Peyer's patch (tissue), 4 donors: ENCODE data around the gene ABCD1. TPM values are rescaled to one million over a fixed set of nuclear protein-coding genes. Genes with fewer than 3 reads are reported as not detected.

ENCODE experiments used
- DNase-seq, 3 donors: peaks; one replicate each; pipeline ENCODE4 v3.0.0-alpha.2; 2017 to 2019
- H3K27ac ChIP-seq, 4 donors: fragments of 200-600 bp; sonication (generic); one replicate each; pipeline ENCODE4 v1.5.1; 2016 to 2019
- H3K27me3 ChIP-seq, 2 donors: fragments of 200-600 bp; sonication (generic); one replicate each; pipeline ENCODE4 v1.5.1; 2019
- H3K36me3 ChIP-seq, 3 donors: fragments of 200-600 bp; sonication (generic); one replicate each; pipeline ENCODE4 v1.5.1; 2016 to 2019
- H3K4me1 ChIP-seq, 4 donors: fragments of 200-600 bp; sonication (generic); one replicate each; pipeline ENCODE4 v1.5.1; 2016 to 2019
- H3K4me3 ChIP-seq, 4 donors: fragments of 200-600 bp; sonication (generic); 1 replicate in 3 of 4; 2 replicates in 1 of 4; pipeline ENCODE4 v1.5.1; 2016 to 2019; ENCODE audit warnings: mild to moderate bottlenecking in 1 of 4
- H3K9me3 ChIP-seq, 4 donors: fragments of 200-600 bp; sonication (generic); one replicate each; pipeline ENCODE4 v1.5.1; 2016 to 2019; ENCODE audit warnings: mild to moderate bottlenecking in 1 of 4
- POLR2A ChIP-seq, 2 donors: fragments of 450-650 bp; IDR thresholded peaks; one replicate each; pipeline ENCODE4 v1.5.1; 2017; ENCODE audit warnings: antibody characterized with exemption in 2 of 2, mild to moderate bottlenecking in 2 of 2, moderate library complexity in 2 of 2
- total RNA-seq, 4 donors: library from RNA; depleted of rRNA; stranded (reverse); fragments of >200 nt; gene quantifications; one replicate each; pipeline ENCODE4 v1.1.0, GENCODE V29; 2016
- TF ChIP-seq, protein P1 (sequence below), 6 experiments: fragments of 450-650 bp in 4 of 6; fragments of 200-600 bp in 2 of 6; sonication (generic) in 1 of 6; IDR thresholded peaks; one replicate each; pipeline ENCODE4 v1.5.1; 2017 to 2019; ENCODE audit warnings: antibody characterized with exemption in 6 of 6, mild to moderate bottlenecking in 3 of 6, moderate library complexity in 1 of 6

Gene ABCD1
- total RNA-seq, 4 donors from 2014 or later, result 14.9 to 94.2 (median 68.0) TPM

GRCh38 chrX:153769158-153769864 lies 44.7 kb downstream of the ABCD1 start:
- no peaks in the 10 kb centered on the region for H3K36me3 ChIP-seq
- peak in 1 of 3 donors; percentile 28 for DNase-seq
- no peaks in the 10 kb centered on the region for H3K27me3 ChIP-seq

DNA sequence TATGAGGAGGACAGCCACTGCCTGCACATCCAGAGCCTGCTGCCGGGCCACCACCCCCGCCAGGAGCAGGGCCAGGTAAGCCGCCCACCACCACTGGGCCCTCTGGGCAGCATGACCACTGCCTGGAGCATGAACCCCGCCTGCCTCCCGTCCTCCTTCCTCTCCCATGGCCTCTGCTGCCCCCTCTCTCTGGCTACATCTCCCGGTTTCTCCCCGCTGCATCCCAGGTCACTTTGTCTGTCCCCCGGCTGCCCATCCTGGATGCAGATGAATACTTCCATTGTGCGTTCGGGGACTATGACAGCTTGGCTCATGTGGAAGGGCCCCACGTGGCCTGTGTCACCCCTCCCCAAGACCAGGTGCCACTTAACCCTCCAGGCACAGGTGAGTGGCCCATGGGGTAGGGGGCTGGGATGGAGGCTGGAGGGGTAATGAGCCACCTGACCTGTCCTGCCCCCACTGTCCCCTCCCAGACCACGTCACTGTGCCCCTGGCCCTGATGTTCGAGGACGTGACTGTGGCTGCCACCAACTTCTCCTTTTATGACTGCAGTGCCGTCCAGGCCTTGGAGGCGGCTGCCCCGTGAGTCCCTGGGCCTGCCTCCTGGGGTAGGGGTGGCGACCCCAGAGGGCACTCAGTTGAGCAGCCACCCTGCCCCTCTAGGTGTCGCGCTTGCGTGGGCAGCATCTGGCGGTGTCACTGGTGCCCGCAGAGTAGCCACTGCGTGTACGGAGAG lies 45.4 kb downstream of the ABCD1 start:
- no peak overlapping the region for H3K4me3 ChIP-seq
- no peak for DNase-seq
- H3K4me1 ChIP-seq, result no peaks in the 10 kb centered on the region
- H3K27me3 ChIP-seq, result no peaks in the 10 kb centered on the region
- no peak for TF ChIP-seq POLR2A (IDR thresholded peaks at IDR 0.05)
- TF ChIP-seq, protein P1, sequence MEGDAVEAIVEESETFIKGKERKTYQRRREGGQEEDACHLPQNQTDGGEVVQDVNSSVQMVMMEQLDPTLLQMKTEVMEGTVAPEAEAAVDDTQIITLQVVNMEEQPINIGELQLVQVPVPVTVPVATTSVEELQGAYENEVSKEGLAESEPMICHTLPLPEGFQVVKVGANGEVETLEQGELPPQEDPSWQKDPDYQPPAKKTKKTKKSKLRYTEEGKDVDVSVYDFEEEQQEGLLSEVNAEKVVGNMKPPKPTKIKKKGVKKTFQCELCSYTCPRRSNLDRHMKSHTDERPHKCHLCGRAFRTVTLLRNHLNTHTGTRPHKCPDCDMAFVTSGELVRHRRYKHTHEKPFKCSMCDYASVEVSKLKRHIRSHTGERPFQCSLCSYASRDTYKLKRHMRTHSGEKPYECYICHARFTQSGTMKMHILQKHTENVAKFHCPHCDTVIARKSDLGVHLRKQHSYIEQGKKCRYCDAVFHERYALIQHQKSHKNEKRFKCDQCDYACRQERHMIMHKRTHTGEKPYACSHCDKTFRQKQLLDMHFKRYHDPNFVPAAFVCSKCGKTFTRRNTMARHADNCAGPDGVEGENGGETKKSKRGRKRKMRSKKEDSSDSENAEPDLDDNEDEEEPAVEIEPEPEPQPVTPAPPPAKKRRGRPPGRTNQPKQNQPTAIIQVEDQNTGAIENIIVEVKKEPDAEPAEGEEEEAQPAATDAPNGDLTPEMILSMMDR (IDR thresholded peaks at IDR 0.05), result no peak
- no peaks in the 10 kb centered on the region for H3K9me3 ChIP-seq
- no peak overlapping the region for H3K27ac ChIP-seq
- H3K36me3 ChIP-seq, result no peaks in the 10 kb centered on the region

More at GRCh38 chrX:153769158-153769864, 44.7 kb downstream of the ABCD1 start:
- H3K27ac ChIP-seq, result no peak overlapping the region
- no peaks in the 10 kb centered on the region for H3K9me3 ChIP-seq
- H3K4me3 ChIP-seq, result no peak overlapping the region
- TF ChIP-seq POLR2A (IDR thresholded peaks at IDR 0.05), result no peak
- TF ChIP-seq, protein P1 (IDR thresholded peaks at IDR 0.05), result no peak
- H3K4me1 ChIP-seq, result no peaks in the 10 kb centered on the region

GRCh38 chrX:153770601-153771414 lies 46.2 kb downstream of the ABCD1 start:
- TF ChIP-seq, protein P1 (IDR thresholded peaks at IDR 0.05), result no peak
- no peak for TF ChIP-seq POLR2A (IDR thresholded peaks at IDR 0.05)
- H3K36me3 ChIP-seq, result no peaks in the 10 kb centered on the region
- no peak for DNase-seq

DNA sequence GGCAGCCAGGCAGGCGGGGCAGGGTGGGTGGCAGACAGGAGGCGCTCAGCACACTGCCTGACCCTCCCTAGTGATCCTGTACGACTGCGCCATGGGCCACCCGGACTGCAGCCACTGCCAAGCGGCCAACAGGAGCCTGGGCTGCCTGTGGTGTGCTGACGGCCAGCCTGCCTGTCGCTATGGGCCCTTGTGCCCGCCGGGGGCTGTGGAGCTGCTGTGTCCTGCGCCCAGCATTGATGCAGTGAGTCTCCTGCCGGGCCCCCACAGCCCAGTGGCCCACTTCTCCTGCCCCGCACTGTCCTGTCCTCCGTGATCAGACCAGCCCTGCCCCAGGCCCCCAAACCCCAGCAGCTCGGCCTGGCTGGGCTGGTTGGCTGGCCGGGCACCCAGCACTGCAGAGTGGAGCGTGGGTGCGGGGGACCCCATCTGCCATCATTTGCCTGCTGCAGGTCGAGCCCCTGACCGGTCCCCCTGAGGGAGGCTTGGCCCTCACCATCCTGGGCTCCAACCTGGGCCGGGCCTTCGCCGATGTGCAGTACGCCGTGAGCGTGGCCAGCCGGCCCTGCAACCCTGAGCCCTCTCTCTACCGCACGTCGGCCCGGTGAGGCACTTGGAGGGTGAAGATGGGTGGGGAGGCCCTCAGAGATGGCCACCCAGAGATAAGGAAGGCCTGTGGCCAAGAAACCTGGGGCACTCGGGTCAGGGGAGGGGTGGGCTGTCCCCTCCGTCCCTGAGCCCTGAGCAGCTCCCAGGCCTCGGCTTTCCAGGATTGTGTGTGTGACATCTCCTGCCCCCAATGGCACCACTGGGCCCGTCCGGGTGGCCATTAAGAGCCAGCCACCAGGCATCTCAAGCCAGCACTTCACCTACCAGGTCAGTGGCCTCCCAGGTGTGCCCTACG lies 47.0 kb downstream of the ABCD1 start:
- Histone ChIP-seq H3K9me3 (no peaks in the 10 kb centered on the region), H3K27me3 (no peaks in the 10 kb centered on the region), H3K4me1 (no peaks in the 10 kb centered on the region), H3K27ac (no peak overlapping the region), H3K36me3 (no peaks in the 10 kb centered on the region), H3K4me3 (no peak overlapping the region)
- TF ChIP-seq POLR2A (IDR thresholded peaks at IDR 0.05), result no peak
- TF ChIP-seq, protein P1 (IDR thresholded peaks at IDR 0.05), result no peak
- DNase-seq, result no peak

More at GRCh38 chrX:153770601-153771414, 46.2 kb downstream of the ABCD1 start:
- Histone ChIP-seq H3K27ac (no peak overlapping the region), H3K4me3 (no peak overlapping the region), H3K4me1 (no peaks in the 10 kb centered on the region), H3K27me3 (no peaks in the 10 kb centered on the region), H3K9me3 (no peaks in the 10 kb centered on the region)
